HG03342 (cell line): ENCODE data around the gene CHD1L.
"Not testable (repeated sequence)": the region's sequence is repeated elsewhere in the genome, so short reads cannot be mapped to it uniquely, and the experiment has no call there.

Source experiments
- ATAC-seq: cut with Tn5 transposase; IDR thresholded peaks from one replicate; pipeline ENCODE4 v1.9.1; 2021; ENCODE audit warnings: mild to moderate bottlenecking, moderate library complexity; ENCODE audit not compliant: unreplicated experiment

The CHD1L gene

GRCh38 chr1:147231032-147231431 lies 11.5 kb upstream of the CHD1L start:
- ATAC-seq, result not testable (repeated sequence)

- not testable (repeated sequence) for ATAC-seq
These were observed 8.6 kb upstream of the CHD1L start for GRCh38 chr1:147233903-147234302.

- ATAC-seq, result no peak
These were observed 6.7 kb upstream of the CHD1L start for GRCh38 chr1:147235822-147236221.

- ATAC-seq, result no peak
These were observed 6.0 kb upstream of the CHD1L start for GRCh38 chr1:147236448-147236847.

- no peak for ATAC-seq
These were observed 5.3 kb upstream of the CHD1L start for GRCh38 chr1:147236959-147237791.

- ATAC-seq, result no peak
These were observed 4.2 kb upstream of the CHD1L start for GRCh38 chr1:147238053-147238902.

GRCh38 chr1:147238925-147239820 lies 3.3 kb upstream of the CHD1L start:
- no peak for ATAC-seq

GRCh38 chr1:147240131-147240721 lies 2.3 kb upstream of the CHD1L start:
- not testable (repeated sequence) for ATAC-seq

GRCh38 chr1:147241934-147242448 lies 493 bp upstream of the CHD1L start:
- ATAC-seq, result no peak

GRCh38 chr1:147243228-147243685 lies 773 bp downstream of the CHD1L start:
- ATAC-seq, result peak; percentile 21

GRCh38 chr1:147243841-147244240 lies 1.4 kb downstream of the CHD1L start:
- no peak for ATAC-seq

- no peak for ATAC-seq
These were observed 2.6 kb downstream of the CHD1L start for GRCh38 chr1:147245129-147245528.

- ATAC-seq, result no peak
These were observed 3.1 kb downstream of the CHD1L start for GRCh38 chr1:147245586-147246021.

GRCh38 chr1:147246044-147246690 lies 3.7 kb downstream of the CHD1L start:
- no peak for ATAC-seq

- ATAC-seq, result no peak
These were observed 4.6 kb downstream of the CHD1L start for GRCh38 chr1:147246910-147247655.

- ATAC-seq, result no peak
These were observed 5.3 kb downstream of the CHD1L start for GRCh38 chr1:147247656-147248238.

GRCh38 chr1:147252540-147252939 lies 10.1 kb downstream of the CHD1L start:
- no peak for ATAC-seq

- no peak for ATAC-seq
These were observed 18.5 kb downstream of the CHD1L start for GRCh38 chr1:147260956-147261355.
